Colon (tissue), 2 donors: Measurements from ENCODE around the gene PLOD3.

Experiments
- FAIRE-seq: peaks from 2 replicates; lab custom pipeline; 2012; peaks lifted over from hg19 to GRCh38; lab: Jason Lieb, UNC
- donor health status: control.
- donor health status: control.

Gene PLOD3

GRCh38 chr7:101238226-101239182, 21.1 kb upstream of the PLOD3 start:
- no peak for FAIRE-seq

GRCh38 chr7:101237206-101238067, 20.1 kb upstream of the PLOD3 start, which contains the start of gene CLDN15:
TSS of gene CLDN15 (minus strand) at chr7:101237802. CDS start at chr7:101237581, 221 bp downstream.
- no peak for FAIRE-seq

GRCh38 chr7:101236292-101236835, 19.0 kb upstream of the PLOD3 start:
- FAIRE-seq: no peak

GRCh38 chr7:101235522-101235921, 18.1 kb upstream of the PLOD3 start:
- no peak for FAIRE-seq

GRCh38 chr7:101235050-101235449, 17.7 kb upstream of the PLOD3 start:
- FAIRE-seq: no peak

GRCh38 chr7:101234636-101235035, 17.3 kb upstream of the PLOD3 start:
- no peak for FAIRE-seq

- no peak for FAIRE-seq
Observed at GRCh38 chr7:101233907-101234547, 16.6 kb upstream of the PLOD3 start.

GRCh38 chr7:101232141-101232850, 14.9 kb upstream of the PLOD3 start:
- no peak for FAIRE-seq

GRCh38 chr7:101231644-101232043, 14.3 kb upstream of the PLOD3 start:
- no peak for FAIRE-seq

- no peak for FAIRE-seq
Observed at GRCh38 chr7:101226721-101227120, 9.3 kb upstream of the PLOD3 start.

- no peak for FAIRE-seq
Observed at GRCh38 chr7:101225650-101226049, 8.3 kb upstream of the PLOD3 start.

- FAIRE-seq: no peak
Observed at GRCh38 chr7:101223528-101223927, 6.1 kb upstream of the PLOD3 start.

- no peak for FAIRE-seq
Observed at GRCh38 chr7:101222275-101222830, 5.0 kb upstream of the PLOD3 start.

- FAIRE-seq: no peak
Observed at GRCh38 chr7:101220295-101220694, 2.9 kb upstream of the PLOD3 start.

- no peak for FAIRE-seq
Observed at GRCh38 chr7:101218236-101219125, 1.1 kb upstream of the PLOD3 start.

GRCh38 chr7:101216860-101217387, 457 bp downstream of the PLOD3 start:
- no peak for FAIRE-seq

- FAIRE-seq: no peak
Observed at GRCh38 chr7:101216001-101216859, 1.2 kb downstream of the PLOD3 start.

- no peak for FAIRE-seq
Observed at GRCh38 chr7:101212014-101212413, 5.4 kb downstream of the PLOD3 start.

- no peak for FAIRE-seq
Observed at GRCh38 chr7:101211501-101211900, 5.9 kb downstream of the PLOD3 start.
